Stimulated activated CD4-positive, alpha-beta T cell treated with anti-CD3 and anti-CD28 coated beads, Interleukin-1b, Interleukin-23, amount 100 ng/mL, for 4 hours (primary cell): Measurements from ENCODE around the gene CDH26.

Experiments
- DNase-seq, 2 donors: peaks; one replicate each; pipeline ENCODE4 v3.0.0-alpha.2; 2020; ENCODE audit warnings: low read depth in 2 of 2

Gene CDH26

DNA sequence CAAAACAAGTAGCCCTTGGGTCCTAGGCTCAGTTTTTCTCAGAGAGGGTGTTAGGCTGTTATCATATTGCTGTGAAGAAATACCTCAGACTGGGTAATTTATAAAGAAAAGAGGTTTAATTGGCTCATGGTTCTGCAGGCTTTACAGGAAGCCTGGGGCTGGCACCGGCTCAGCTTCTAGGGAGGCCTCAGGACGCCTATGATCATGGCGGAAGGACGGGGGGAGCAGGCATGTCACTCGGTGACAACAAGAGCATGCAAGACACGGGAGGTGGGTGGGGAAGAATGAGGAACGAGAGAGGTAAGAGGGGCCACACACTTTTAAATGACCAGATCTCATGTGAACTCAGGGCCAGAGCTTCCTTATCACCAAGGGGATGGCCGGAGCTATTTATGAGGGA is 26.9 kb downstream of the CDH26 start:
- DNase-seq = no peak

DNA sequence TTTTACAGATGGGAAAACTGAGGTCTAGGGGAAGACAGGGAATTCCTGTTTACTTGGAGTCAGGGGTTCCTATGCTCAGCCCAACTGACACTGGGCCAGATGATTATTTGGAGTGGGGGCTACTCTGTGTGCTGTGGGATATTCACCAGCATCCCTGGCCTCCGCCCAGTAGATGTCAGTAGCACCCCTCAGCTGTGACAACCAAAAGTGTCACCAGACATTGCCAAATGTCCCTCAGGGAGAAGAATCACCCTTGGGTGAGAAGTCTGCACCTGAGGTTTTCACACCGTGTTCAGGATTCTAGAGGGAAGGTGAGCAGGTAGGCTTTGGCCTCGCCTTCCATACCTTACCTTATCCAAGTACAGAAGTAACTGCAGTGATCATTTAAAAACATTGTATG is 27.6 kb downstream of the CDH26 start:
- DNase-seq = no peak

DNA sequence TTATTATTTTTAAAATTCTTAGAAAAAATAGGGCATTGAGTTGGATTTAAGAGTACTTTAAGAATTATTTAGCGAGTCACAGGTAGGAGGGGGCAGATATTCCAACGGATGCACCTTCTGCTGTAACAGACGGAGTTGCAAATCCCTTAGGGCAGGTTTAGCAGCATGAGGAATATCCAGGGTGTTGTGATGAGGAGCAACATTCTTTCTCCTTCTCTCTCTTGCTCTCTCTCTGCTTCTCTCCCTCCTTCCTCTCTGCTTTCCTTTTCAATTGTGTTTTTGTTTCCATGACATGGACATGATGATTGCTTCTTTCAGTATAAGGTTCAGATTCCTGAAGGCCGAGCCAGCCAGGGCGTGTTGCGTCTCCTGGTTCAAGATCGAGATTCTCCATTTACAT is 28.9 kb downstream of the CDH26 start:
- no peak for DNase-seq

DNA sequence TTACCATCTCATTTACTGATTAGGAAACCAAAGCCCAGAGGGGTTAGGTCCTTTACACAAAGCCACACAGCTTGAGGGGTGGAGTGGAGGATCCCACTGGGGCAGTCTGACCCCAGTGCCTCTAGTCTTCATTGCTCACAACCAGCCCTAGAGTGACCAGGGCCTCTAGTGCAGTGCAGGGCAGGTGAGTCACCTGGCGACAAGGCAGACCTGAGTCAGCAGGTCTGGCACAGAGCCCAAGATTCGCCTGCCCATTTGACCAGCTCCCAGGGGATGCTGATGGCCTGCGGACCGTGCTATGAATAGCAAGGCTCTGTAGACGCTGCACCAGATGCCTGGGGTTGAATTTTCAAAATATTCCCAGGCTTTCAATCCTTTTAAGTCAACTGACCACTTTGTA is 29.9 kb downstream of the CDH26 start:
- DNase-seq = no peak

DNA sequence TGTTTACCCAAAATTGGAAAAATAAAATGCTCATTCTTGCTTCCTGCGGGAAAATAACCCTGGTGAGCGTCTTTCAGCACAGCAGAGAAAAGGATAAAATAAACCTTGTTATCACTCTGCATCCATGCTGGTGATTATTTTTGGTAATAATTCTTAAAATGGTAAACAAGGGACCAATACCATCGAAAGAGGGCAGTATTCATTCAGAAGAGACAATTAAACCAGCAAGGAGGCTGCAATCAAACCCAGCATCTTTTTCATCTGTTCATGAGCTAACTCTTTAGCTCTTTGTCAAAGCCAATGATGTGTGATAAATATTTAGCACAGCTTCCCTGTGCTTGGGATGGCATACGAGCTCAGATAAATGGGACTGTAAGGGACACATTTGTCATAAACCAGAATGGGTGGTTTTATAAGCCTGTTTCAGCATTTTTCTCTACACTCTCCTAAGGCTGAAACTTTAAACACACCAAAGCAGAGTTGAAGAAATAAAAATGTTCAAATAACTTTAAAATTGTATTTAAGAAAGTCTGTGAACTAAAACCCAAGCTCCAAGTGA is 34.4 kb downstream of the CDH26 start:
- no peak for DNase-seq

DNA sequence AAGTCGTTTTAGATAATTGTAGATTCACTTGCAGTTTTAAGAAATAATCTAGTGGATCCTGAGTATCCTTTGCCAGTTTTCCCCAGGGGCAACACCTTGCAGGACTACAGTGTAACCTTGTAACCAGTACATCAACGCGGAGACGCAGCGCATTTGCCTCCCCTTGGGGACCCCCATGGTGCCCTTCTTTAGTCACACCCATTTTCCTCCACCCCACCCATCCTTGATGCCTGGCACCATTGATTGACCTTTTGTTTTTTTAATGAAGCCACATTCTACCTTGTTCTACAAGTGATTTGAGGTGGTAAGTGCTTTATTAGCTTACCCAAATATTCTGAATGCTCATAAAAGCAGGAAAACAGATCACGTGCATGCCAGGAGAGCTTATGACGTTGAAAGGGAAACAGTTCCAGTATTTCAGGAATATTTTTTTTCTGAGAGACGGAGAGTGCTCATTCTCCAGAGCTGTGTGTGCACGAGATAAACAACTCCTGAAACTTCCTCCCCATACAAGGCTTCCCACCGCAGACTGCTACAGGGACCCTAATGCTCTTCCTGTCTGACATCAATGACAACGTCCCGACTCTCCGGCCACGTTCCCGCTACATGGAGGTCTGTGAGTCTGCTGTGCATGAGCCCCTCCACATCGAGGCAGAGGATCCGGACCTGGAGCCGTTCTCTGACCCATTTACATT is 35.7 kb downstream of the CDH26 start:
- no peak for DNase-seq

DNA sequence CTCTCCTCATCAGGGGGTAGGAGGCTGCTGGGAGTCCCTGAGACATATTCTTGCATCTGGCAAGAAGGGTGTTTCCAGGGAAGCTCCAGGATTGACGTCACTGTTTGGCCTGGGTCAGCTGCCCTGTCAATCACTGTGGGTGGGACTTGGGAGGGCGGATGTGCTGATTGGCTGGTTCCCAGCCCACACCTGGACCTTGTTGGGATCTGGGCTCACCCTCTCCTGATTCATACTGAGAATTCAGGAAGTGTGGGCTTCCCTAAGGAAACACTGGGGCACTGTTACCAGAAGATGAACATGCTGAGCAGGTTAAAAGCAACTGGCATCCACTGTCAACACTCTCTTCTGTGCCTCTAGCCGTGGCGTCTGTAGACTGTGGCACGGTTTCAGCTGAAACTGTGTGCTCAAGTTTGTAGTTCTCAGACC is 36.5 kb downstream of the CDH26 start:
- no peak for DNase-seq

DNA sequence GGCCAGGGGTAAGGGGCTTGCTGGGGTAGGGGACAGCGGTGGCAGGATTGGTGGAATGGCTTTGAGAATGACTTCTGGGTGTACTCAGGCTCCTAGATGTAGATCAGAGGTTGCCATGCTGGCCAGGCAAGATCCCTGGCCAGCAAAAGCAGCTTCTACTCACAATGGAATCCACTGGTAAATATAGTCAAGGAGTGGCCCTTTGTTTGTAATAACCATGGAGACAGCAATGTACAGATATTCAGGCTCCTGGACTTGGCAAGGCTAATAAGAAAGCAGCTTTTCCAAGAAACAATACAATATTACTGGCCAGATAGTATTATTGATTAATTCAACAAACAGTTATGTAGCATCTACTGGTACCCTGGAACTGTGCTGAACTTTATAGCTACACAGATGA is 37.9 kb downstream of the CDH26 start:
- DNase-seq = no peak

DNA sequence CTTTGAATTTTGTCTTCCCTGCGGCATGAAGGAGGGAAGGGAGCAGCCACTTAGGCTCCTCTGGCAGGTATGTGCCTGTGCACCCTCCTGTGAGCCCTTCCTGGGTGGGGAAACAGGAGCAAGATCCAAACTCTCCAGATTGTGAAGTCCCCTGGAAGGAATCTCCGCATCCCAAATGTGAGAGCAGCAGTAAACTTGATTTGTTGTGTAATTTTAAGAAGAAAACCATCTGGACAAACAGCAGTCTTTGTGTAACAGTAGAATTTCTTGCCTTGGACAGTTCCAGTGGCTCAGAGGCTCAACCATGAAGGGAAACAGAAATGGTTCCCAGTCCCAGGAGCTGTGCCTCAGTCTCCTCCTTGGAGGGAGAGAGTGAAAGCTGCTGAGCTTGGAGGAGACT is 39.7 kb downstream of the CDH26 start:
- no peak for DNase-seq

DNA sequence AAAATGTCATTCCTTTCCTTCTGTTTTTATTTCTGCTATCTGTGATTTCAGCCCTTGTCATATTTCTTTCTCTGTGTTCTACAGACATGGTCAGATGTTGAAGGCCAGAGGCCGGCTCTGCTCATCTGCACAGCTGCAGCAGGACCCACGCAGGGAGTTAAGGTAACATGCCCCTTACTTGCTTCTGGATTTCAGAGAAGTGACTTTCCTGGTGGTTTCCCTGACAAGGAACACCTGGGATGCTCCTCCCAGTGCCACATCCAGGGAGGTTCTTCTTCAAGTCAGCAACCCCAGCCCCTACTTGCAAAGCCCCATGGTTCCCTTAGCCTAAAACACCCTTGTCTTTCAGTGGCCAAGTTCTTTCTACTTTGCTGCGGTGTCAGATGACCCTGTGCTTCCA is 41.3 kb downstream of the CDH26 start:
- DNase-seq = no peak

DNA sequence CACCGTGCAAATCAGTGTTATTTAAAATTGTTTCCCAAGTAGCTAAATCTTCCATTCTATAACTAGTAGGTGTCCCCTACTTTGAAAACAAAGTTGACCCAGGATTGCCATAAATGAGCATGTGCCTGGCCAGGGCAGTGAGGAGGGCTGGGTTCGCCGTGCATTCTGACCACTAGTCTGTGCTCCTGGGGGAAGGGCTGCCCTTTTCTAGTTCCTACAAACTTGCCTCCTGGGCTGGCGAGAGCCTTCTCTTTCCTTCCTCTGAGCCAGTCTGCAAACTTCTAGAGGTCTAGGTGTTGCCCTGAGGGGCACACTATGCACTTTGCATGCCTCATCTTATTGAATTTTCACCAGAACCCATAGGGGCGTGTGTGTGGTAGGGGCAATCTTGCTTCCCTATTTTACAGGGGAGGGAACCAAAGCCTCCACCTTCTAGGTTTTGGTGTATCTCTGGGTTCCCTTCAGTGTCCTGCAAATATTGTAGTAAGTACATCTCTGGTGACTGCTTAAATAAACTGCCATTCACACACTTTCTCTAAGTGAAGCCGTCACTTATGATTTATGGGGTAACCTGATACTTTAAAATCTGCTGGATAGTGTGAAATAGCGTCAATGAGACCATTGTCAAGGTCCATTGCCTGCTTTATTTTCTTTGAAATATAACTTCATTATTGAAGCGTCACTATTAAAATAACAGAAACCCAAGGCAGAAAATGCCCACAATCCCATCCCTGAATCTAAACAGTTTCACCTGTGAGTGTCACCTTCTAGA is 42.2 kb downstream of the CDH26 start:
- DNase-seq = no peak

DNA sequence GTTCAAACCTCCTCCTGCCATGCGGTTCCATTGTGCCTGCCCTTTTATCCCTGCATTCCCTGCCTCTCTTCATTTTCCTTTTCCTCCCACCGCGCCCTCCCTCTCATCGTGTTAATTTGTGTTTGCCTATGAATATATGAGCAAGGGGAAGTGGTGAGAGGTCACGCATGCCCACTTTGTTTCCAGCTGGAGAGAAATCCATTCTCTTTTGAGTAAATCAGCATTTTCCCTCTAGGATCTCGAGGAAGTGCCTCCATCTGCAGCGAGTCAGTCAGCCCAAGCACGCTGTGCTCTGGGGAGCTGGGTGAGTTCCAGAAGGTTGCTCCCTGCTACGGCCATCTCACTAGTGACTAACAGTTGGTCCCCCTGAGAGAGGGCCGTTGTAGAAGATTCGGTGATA is 42.9 kb downstream of the CDH26 start:
- DNase-seq = no peak

DNA sequence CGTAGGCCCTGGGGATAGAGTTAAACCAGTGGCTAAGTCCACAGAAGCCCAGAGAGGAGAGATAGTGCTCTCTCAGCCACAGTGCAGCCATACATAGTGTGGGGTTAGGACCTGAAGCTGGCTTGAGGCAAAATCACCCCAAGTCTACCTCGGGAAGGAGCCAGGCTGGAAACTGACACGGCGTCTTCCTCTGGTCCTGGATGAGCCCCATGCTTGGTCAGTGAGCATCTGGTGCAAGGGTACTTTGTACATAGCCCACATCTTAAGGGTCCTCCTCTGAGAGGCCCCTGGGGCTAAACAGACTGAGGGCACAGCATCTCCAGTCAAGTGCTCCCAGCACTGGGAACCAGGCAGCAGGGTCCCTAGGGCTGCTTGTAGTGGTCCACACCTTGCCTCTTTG is 45.6 kb downstream of the CDH26 start:
- no peak for DNase-seq

DNA sequence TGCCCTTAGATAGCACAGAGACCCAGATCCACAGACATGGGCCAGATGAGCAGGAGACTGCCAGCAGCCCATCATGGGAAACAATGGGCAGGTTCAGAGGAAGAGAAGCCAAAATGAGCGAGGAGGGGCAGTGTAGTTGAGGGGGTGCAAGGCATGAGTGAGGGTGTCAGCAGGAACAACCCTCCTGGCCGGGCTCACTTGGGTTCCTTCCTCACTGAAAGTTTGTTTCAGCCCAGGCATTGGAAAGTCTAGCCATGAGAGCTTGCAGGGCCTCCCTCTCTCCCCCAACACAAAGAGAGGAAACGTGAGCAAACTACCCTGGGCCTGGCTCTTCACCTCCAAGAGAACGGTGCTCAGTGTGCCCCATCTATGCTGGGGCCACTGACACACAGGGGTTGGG is 48.0 kb downstream of the CDH26 start:
- DNase-seq = no peak

DNA sequence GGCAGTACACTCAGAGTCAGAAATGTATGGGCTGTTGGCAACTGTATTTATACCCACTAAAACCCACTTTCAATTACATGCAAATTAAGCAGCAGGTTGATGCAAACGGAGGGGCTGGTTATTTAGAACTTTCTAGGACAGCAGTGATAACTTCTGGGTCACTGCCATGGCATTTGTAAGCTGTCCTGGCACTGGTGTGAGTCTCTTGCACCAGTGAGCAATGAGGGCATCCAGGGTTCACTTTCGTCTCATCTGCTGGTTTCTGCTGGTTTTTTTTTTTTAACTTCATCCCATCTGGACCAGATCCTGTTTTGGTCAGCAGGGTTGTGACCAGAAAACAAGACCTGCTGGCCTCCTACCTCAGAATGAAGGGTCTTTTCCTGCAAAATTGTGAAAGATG is 49.2 kb downstream of the CDH26 start:
- DNase-seq = no peak

DNA sequence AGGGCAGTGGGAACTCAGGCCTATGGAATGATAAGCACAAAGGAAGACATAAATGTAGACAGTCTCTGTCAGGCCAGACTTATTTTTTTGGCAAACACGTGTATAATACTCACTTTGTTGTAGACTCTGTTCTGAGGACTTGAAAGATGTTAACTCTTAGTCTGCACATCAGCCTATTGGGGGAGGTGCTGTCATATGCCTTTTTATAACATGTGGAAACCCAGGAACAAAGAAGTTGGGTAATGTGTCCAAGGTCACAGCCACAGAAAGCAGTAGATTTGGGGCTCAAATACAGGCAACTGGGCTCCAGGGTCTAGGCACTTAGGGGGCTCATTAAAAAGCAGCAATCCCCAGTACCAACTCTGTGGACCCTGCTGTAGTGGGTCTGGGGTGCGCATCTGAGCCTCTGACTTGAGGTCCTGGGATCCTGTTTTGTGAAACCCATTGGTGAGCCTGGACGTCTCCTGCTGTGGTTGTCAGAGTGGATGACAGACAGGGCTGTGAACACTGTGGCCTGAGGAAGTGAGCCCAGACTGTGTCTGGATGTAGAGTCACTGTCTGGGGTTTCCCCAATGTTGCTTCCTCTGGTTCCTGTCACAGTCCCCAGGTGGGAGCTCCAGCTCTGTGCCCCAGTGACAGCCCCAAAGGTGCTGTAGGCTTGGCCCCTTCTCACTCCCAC is 50.0 kb downstream of the CDH26 start:
- no peak for DNase-seq

DNA sequence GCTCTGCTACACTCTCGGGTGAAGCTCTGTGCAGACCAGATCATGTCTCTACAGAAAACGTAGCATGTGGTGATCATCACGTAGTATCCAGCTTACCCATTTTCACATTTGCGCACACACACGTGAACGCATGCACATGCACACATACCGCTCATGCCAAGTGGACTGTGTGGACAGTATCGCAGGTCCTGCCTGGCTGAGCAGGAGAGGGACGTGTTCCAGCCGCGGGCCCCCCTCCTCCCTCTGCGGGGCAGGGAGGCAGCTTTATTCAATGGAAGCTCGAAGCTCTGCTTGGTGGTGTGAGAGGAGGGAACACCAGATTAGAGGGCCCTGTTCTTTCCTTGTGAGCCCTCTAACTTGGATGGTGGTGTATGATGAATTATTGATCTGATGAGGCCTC is 51.1 kb downstream of the CDH26 start:
- DNase-seq = no peak

DNA sequence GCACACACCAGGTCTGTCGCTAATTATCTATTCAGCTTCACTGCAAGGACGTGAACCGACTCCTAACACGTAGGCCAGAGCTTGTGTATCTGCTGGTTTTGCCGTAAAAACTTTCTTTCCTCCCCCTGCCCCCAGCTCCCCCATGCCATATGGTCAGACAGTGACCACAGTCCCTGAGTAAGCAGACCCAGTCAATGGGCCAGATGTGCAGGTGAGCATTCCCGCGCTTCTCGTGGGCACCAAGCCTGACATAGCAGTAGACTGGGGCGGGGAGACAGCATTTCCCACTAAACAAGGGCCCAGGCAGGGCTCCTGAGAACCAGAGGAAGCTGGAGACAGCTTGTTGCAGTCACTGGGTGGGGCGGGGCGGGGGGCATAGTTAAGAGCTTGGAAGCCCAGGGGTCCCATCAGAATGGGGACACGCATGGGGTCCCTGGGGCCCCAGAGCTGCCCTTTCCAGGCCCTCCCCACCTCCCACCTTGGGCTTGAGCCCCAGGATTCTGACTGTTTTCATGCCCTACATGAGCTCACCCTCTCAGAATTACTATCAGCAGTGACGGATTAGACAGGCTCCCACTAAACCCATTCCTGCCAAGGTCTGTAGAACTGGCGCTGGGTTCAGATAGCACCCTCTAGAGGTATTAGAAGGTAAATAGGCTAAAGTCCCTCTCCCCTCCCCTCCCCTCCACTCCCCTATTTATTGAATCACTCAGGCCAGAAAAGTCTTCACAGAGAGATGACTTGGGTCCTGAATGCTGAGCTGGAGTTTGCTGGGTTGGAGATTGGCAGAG is 51.8 kb downstream of the CDH26 start:
- no peak for DNase-seq

DNA sequence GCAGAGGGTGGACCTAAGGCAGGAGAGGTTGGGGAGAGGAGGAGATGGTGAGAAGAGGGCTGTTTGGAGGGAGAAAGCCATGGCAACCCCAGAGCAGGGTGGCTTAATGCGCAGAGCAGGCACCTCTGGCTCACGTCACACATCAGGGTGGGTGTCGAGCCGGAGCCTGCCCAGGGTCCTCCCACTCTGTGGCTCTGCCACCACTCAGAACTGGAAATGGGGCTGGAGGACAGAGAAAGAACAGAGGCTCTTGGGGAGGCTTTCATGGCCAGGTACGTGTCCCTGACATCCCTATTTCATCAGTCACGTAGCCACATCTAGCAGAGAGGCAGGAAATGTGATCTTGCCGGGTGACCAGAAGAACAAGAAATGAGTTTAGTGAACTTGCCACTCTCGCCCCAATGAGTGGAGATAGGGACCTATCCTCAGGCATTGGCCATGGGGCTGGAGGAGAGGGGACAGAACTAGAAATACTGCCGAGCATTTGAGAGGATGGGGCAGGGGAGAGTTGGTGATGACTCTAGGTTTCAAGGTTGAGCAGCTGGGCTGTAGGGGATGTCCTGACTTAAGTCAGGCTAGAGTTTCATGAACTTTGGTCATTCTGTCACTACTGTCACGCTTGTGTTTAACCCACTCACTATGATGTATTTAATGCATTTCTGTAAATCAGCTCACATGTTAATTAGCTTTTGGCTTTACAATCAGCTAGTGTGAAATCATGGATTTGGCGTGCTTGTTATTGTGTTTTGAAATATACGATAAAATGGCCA is 52.7 kb downstream of the CDH26 start:
- DNase-seq = no peak

DNA sequence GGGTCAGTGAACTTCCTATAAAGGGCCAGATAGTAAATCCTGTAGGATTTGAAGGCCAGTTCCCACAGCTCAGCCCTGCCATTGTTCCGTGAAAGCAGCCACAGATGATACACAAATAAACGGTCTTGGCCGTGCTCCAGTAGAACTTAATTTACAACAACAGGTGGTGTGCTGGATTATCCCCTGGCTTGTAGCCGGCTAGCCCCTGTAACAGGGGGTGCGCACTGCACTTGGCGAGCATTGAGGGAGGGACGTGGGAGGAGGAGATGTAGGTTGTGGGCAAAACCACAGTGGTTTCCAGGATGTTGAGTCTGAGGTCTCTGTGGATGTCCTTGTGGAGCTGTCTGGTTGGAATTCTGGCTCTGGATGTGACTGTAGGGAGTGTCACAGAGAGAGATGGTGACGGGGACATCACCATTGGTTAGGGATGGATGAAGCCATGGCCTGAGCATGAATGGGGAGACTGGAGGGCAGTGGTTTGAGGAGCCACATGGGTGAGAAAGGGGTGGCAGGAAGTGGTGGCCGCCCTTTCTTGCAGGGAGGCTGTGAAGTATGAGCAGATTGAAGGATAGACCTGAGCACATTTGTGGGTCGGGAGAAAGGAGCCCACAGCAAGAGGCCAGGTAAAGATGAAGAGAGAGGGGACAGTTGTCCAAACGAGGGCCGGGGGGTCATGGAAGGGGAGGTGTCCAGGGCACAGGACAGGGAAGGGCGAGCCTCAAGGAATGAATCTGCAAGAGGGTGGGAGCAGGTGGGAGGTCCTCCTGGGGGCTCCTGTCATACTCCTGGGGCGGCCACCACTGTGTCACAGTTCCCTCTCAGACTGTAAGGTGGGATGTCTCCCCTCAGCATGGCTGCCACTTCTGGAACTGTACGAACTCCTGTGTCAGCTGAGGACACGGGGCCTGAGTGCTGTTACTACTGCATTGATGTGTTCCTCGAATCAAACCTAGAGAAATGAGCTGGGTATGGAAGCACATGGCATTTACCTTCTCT is 53.6 kb downstream of the CDH26 start:
- no peak for DNase-seq
